ENCODE results near the gene ZNF423.
"Not testable (repeated sequence)": the region's sequence is repeated elsewhere in the genome, so short reads cannot be mapped to it uniquely, and the experiment has no call there.

ZNF423 gene

DNA sequence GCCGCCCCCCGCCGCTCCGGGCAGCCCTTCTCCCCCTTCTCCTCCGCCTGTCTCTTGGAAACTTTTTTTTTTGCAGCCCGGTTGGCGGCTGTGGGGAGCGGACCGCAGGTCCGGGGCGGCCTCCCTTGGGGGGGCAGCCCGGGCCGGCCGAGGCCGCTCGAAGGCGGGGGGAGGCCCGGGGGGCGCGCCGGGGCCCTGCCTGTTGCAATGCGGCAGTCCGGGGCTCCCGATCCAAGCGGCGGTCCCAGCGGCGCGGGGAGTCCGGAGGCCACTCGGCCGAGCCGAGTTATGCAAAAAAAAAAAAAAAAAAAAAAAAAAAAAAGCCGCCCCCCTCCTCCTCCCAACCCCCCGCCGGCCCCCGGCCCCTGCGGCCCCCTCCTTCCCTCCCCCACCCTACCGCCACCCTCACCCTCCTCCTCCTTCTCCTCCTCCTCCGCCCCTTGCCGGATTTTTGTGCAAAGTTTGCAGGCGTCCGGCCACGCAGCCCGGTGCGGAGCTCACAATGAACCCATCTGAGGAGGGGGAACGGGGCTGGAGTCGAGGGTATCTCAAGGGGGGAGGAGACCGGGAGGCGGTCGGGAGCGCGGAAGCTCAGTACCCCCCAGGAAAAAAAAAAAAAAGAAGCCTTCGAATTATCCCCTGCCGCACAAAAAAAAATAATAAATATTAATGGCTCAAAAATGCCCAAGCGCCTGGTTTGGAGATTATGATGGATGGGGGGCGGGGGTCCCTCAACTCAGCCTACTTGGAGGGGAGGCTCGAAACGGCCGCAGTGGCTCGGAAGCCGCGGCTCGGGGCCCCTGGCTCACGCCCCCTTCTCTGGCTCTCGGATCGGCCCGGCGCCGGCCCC, at the start of gene ZNF423:
Gene ZNF423, minus strand, starts transcription at position 291 of the 850 bp plus-strand sequence. CDS start 338 bp downstream, outside the sequence.
- ATAC-seq, result no peak
- DNase-seq, result no peak

DNA sequence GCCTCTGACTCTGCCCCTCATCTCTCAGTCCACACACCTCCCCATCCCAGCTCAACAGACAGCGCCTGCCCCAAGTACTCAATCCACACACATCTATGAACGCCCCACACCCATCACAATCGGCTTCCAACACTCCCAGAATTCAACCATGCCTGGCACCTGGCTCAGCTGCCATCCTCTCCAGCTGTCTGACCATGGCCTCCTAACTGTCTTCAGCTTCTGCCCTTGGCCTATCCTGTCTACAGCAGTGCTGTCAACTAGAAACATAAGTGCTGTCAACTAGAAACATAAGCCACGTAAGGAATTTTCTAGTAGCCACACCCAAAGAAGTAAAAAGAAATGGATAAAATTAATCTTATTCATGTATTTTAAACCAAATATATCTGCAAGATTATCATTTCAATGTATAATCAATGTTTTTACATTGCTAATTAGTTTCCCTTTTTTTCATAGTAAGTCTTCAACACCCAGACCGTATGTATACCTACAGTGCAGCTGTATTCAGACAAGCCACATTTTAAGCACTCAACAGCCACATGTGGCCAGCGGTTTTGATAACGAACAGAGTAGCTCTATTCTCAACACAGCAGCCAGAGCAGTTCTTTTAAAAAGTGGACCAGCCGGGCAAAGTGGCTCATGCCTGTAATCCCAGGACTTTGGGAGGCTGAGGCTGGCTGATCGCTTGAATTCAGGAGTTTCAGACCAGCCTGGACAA, 48.6 kb upstream of the ZNF423 start:
- no peak for ATAC-seq
- DNase-seq, result no peak

DNA sequence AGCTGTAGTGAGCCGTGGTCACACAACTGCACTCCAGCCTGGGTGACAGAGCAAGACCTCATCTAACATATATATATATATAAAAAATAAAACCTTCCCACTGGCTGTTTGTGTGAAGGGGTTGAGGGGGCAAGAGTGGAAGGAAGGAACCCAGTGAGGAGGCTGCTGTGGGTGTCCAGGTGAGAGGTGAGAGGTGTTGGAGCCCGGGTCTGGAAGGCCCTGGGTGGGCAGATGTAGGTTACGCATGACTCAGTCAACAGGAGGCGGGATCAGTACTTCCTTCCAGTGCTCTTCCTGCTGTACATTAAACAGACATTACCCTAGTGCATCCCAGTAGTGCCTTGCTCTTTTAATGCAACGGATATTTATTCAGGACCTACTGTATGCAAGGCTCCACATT, 47.0 kb upstream of the ZNF423 start:
- ATAC-seq (no peak), DNase-seq (no peak)

GRCh38 chr16:49901711-49902110, 45.8 kb upstream of the ZNF423 start:
- ATAC-seq (no peak), DNase-seq (no peak)

DNA sequence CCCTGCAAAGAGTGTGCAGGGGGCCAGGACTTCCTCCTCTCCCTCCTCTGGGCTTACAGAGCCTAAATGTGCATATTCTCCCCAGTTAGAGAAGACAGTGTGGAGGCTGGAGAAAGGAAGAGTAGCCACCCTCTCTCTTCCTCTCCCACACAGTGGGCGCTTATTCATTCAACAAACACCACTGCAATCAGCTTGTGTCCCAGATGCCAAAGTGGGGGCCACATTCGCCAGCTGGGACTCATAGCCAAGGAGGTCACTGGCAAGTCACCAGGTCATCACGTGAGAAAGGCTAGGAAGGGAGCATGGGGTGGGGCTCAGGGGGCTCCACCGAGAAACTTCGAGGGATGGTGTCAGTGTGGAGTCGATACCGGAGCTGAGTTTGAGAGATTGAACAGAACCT, 45.0 kb upstream of the ZNF423 start:
- ATAC-seq, result no peak

GRCh38 chr16:49899991-49900695, 44.2 kb upstream of the ZNF423 start:
- DNase-seq (no peak), ATAC-seq (no peak)

More for the DNA sequence above, 45.0 kb upstream of the ZNF423 start:
- no peak for DNase-seq

DNA sequence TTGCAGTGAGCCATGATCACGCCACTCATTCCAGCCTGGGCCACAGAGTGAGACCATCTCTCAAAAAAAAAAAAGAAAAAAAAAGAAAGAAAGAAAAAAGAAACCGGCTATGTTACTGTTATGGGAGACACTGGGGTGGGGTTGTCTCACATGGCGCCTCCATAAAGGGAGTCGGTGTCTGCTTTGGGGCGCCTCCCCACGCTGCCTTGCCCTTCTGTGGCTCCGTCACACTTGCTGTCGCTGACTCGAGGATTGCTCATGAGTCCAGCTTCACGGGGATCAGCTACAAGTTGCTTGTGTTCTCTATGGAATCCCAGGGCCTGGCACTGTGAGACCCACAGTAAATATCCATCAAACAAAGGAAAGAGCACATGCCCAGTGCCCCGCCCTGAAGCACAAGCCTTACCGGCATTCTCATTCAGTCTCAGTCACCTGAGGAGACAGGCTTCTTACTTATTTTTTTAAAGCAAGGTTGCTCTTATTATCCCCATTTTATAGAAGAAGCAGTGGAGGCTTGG, 40.6 kb upstream of the ZNF423 start:
- ATAC-seq (no peak), DNase-seq (no peak)

DNA sequence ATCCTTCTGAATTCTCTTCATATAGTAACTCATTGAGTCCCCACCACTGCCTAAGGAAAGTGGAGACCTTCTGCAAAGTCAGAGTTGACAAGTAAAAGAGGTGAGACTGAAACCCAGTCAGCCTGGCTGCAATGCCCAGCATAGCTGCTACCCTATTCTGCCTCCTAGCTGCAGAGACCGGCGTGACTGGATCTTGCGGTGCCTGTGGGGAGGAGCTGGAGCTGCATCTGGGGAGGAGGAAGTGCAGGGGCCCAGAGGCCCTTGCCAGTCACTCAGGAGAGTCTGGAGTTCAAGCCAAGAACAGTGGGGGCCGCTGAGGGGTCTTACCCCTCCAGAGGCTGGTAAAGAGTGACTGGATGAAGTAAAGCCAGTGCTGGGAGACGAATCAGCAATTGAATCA, 35.0 kb upstream of the ZNF423 start:
- peak; percentile 14 for DNase-seq
- ATAC-seq, result peak; percentile 36

DNA sequence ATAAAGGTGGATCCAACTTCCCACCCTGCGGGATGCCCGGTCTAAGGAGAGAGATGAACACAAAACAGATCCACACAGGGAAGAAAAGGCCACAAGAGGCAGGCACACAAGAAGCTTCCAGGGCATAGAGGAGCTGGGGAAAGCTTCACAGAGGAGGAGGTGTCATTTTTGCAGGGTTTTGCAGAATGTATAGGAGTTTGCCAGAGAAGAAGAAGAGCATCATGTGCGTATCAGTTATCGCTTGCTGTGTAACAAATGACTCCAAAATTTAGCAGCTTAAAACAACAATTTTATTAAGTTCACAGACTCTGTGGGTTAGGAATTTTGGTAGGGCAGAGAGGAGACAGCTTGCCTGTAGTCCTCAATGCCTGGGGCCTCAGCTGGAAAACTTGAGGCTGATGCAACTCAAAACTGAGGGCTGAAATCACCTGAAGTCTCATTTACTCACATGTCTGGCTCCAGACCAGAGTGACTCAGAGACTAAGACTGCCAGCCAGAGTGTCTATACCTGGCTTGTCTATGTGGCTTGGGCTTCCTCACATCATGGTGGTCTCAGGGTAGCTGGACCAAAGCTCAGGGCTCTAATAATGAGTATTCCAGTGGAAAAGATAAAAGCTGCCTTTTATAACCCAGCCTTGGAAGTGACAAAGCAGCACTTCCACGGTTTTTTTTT, 33.9 kb upstream of the ZNF423 start:
- no peak for DNase-seq
- no peak for ATAC-seq

DNA sequence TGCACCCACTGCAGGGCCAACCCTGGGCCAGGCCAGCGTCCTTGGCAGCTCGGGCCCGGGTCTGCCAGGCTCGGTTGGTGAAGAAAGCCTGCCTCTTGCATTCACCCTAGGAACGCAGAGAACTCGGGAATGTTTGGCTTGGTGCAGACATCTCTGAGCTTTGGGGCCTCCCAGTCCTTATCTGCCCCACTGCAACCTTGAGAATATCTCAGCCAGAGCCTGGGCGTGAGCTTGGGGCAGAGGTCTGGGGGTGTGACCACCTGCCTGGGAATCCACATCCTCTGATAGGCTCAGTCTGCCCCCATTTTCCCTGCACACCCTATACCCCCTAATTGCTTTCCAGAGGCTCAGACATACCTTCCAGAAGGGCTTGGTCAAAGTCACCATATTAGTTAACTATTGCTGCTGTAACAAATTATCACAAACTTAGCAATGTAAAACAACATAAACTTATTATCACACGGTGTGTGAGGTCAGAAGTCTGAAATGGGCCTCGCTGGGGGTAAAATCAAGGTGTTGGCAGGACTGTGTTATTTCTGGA, 30.7 kb upstream of the ZNF423 start:
- no peak for DNase-seq
- no peak for ATAC-seq

DNA sequence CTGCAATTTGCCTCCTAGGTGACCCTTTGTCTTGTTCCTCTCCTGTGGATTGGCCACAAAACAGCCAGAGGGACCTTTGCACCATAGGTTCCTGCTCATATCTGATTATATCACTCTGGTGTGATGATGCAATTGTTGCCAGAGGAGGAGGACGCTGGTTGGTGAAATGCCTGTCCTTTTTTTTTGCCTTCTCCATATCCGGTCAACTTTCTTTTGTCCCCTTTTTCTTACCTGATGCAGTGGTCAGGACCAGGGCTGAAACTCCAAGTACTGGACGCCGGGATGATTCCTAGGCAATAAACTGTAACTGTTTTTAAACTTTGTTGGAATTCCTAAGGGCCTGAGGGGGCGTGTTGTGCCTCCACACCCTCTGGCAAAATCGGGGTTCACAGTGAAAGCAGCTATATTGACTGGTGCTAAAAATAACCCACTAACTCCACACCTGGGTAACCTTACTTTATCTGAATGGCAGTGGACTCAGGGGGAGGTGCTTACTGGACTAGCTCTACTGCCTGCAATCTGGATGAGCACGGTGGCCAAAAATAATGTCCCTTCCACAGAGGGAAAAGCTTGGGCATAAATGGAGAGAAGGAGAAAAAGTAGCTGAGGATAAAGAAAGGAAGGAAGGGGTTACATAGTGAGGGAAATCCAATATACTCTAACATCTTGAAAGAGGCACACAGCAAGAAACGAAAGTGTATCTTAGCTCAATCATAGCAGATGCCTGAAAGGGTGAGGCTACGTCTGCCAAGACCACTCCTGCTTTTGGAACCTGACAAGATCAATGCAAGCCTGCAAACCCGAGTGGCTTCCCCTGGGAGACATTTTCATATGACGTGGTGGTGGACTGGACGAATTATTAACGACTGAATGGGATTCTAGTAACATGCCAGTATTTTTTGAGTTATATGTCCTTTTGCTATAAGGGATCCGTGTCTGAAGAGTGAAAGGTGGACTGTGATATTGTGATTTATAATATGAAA, 28.4 kb upstream of the ZNF423 start:
- DNase-seq, result no peak
- ATAC-seq, result no peak

DNA sequence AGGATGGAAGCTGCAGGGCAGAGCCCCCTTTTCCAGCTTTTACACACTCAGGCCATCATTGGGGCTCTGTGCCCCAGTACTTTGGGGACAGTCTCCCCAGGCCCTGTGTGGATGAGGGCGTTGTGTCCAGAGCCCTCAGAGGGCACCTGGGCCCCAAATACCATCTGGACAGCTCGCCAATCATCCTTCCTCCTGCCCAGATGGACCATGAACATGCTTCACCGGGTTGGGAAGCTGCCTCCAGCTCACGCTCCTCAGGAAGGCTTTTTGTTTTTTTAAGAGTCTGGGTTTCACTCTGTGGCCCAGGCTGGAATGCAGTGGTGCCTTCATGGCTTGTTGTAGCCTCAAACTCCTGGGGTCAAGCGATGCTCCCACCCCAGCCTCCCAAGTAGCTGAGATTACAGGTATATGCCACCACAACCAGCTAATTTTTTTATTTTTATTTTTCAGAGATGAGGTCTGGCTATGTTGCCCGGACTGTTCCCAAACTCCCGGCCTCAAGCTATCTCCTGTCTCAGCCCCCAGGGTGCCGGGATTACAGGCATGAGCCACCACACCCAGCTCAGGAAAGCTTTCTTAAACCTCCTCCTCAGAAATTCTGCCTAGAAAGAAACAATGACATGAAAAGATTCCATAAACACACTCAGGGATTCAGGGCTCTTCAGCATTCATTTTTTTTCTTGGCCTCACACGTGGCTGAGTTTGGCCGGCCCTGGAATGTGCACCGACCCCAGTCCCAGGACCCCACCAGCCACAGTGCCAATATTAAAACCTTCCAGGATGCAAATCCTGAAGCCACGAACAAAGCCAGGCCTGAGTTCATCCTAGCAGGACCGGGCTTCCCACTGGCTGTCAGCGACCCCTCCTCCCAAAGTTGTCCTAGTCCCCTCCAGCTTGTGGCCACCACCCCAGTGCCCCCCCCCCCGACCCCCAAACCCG, 27.4 kb upstream of the ZNF423 start:
- ATAC-seq (no peak), DNase-seq (no peak)

DNA sequence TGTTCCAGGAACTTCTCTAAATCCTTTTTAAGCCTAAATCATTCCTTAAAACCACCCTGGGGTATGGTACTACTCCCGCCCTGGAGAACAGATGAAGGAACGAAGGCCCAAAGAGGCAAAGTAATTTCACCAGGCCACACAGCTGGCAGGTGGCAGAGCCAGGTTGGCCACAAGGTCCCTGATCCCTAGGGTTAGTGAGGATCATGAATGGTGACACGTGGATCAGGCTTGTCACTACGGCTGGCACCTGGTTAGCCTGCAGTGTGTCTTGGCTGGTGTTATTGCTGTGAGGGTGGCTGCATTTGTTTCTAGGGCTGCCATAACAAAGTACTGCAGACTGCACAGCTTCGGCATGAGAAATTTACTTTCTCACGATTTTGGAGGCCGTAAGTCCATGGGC, 26.0 kb upstream of the ZNF423 start:
- ATAC-seq, result no peak
- DNase-seq, result no peak

GRCh38 chr16:49878540-49878939, 22.6 kb upstream of the ZNF423 start:
- not testable (repeated sequence) for ATAC-seq, DNase-seq

- ATAC-seq (peak; percentile 48), DNase-seq (peak; percentile 67)
These were observed 20.8 kb upstream of the ZNF423 start for GRCh38 chr16:49876716-49877129.

- DNase-seq (no peak), ATAC-seq (peak; percentile 15)
These were observed 20.1 kb upstream of the ZNF423 start for GRCh38 chr16:49875806-49876715.

DNA sequence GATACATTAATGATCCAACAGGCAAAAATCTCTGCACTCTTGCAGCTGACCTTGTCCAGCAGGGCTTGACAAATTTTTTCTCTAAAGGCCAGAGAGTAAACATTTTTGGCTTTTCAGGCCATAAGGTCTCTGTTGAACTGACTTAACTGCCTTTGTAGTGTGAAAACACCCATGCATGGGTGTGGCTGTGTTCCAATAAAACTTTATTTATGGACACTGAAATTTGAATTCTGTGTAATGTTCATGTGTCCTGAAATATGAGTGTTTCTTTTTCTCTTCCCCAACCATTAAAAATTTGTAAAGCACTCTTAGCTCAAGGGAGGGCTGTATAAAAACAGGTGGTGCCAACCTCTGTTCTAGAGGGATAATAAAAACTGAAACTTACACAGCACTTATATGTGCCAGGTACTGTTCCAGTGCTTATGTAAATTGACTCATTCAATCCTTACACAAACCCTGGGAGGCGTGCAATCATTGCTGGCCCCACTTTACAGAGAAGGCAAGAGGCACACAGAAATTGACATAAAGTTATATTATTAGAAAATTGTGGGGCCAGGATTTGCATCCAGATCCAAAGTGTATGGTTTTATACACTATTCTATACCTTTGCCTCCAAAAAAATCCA, 18.8 kb upstream of the ZNF423 start:
- ATAC-seq, result no peak

GRCh38 chr16:49871824-49872223, 15.9 kb upstream of the ZNF423 start:
- not testable (repeated sequence) for ATAC-seq, DNase-seq

More for the DNA sequence above, 18.8 kb upstream of the ZNF423 start:
- no peak for DNase-seq
